Renal cortical epithelial cell (primary cell): ENCODE data around the gene ZMYND12. TPM values are rescaled to one million over a fixed set of nuclear protein-coding genes. Genes with fewer than 3 reads are reported as not detected.

ENCODE experiments used
- DNase-seq: peaks from one replicate; pipeline ENCODE4 v3.0.0-alpha.2; 2011; ENCODE audit warnings: low read depth
- total RNA-seq: library from RNA; depleted of rRNA; stranded (reverse); fragments of >200 nt; gene quantifications from 2 replicates; pipeline ENCODE4 v1.2.3, GENCODE V29; 2014

The ZMYND12 gene
- total RNA-seq, 1 donor from 2014 or later, result 1.3 TPM

- no peak for DNase-seq
Observed at GRCh38 chr1:42392967-42393848, 62.6 kb downstream of the ZMYND12 start.

DNA sequence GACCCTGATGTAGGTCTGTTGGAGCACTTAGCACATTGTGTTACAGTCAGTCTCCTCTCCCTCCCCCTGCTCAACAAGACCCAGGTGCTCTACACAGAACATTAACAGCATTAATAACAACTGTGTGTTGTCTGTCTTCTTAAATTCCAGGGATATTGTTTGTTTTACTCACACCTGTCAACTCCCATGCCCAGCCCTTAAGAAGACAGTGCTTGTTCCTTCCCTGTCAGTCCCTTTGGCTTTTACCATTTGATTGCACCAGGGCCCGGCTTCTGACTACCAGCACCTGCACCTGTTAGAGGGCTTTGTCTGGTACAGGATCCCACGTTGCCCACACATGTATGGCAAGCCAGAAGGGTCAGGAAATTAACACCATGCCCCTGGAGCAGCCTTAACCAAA is 63.6 kb downstream of the ZMYND12 start:
- no peak for DNase-seq

- DNase-seq, result no peak
Observed at GRCh38 chr1:42386051-42386450, 69.8 kb downstream of the ZMYND12 start.

DNA sequence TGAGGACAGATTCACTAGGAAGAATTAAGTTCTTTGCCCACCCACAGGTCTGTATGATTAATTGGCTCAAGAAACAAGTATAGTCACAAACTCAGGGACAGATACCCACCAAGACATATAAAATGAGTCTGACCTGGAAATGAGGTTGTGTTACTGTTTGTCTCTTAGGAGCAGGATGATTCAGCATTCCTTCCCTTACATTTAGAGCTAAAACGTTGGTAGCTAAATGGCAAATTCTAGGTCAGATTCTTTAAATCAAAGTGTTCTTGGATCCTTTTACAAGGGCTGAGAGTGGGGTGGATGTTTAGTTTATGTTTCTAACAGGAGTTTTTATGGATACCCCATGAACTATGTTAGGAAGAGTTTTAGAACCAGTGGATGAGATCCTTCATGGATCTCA is 70.5 kb downstream of the ZMYND12 start:
- DNase-seq, result peak; percentile 34

DNA sequence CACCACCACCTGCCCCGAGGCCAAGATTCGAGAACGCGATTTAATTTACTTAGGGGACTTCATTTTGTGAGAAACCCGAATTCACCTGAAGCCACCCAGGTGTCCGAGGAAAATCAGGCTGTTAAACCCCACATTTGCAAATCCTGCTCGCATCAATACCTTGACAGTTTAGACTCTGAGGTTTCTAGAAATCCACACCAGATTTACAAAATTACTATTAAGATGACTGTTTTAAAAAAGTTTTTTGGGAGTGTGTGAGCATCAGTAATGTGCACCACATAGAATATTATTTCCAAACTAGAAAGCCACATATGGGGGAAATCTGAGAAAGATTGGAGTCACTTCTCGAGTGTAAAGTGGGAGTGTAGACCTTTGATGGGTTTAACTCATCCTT is 74.5 kb downstream of the ZMYND12 start:
- DNase-seq, result no peak

GRCh38 chr1:42380586-42381279 is 75.1 kb downstream of the ZMYND12 start, which contains the start of gene RIMKLA:
TSS of gene RIMKLA (plus strand) at chr1:42380792. CDS start at chr1:42380935, 143 bp downstream.
- DNase-seq, result no peak

Other genes starting within 250 kb of the ZMYND12 start
- 9.9 and 36.7 TPM in 2 replicates for gene FOXJ3, start 120.8 kb downstream of the ZMYND12 start, total RNA-seq
- 0.87 and 1.0 TPM in 2 replicates for gene RIMKLA, start 75.2 kb downstream of the ZMYND12 start, total RNA-seq
- 42.7 and 63.0 TPM in 2 replicates for gene PPCS, start 521 bp upstream of the ZMYND12 start, total RNA-seq
- gene CCDC30, start 7.3 kb upstream of the ZMYND12 start, total RNA-seq, result 0.52 and 5.7 TPM in 2 replicates
- gene PPIH, start 202.4 kb upstream of the ZMYND12 start, total RNA-seq, result 18.9 and 32.0 TPM in 2 replicates
- gene YBX1, start 226.4 kb upstream of the ZMYND12 start, total RNA-seq, result 792 and 815 TPM in 2 replicates